ENCODE data around the gene CERK. TPM values are rescaled to one million over a fixed set of nuclear protein-coding genes. Genes with fewer than 3 reads are reported as not detected.
"Not testable (repeated sequence)": the region's sequence is repeated elsewhere in the genome, so short reads cannot be mapped to it uniquely, and the experiment has no call there.

The CERK gene
- total RNA-seq, 5 donors from 2014 or later (not counting 1 experiment from before 2014, with no cell fraction given), result 77.4 to 155 (median 125) TPM

- Histone ChIP-seq H3K9me3 (no peaks in the 10 kb centered on the region), H3K4me1 (ENCODE audit: control insufficient read depth in 1 of 2, extremely low read depth in 1 of 2, insufficient read depth in 2 of 2, low read length in 2 of 2) (peaks cover 36 to 80% of the 10 kb centered on the region in 2 experiments), H3K27ac (ENCODE audit: low read length) (peak overlapping the region; percentile 84), H3K36me3 (ENCODE audit: control insufficient read depth in 2 of 2, extremely low read depth in 1 of 2, insufficient read depth in 1 of 2, low read length in 1 of 2) (peaks cover 4 to 13% of the 10 kb centered on the region in 2 donors), H3K4me3 (ENCODE audit: control insufficient read depth in 1 of 2, extremely low read depth in 1 of 2, low read length in 1 of 2) (peak overlapping the region; percentile 62 to 84), H3K27me3 (replicated peaks in 1 of 2; ENCODE audit: control insufficient read depth in 2 of 2, extremely low read depth in 1 of 2, insufficient read depth in 2 of 2, low read length in 1 of 2) (no peaks in the 10 kb centered on the region)
- peak; percentile 53 to 81 (median 65) for DNase-seq
- Mint-ChIP-seq H3K27me3 (no peaks in the 10 kb centered on the region), H3K36me3 (peaks cover 28% of the 10 kb centered on the region), H3K27ac (peak overlapping the region; percentile 100), H3K9me3 (no peaks in the 10 kb centered on the region), H3K4me1 (peaks cover 61 to 73% (median 73%) of the 10 kb centered on the region in 3 donors), H3K4me3 (peak overlapping the region; percentile 95 to 100 (median 100))
- ATAC-seq (replicated peaks in 1 of 4), result peak; percentile 21 to 38 (median 32)
- CTCF ChIA-PET, result interaction anchor here in 1 of 2 donors (0.9 to 1.1 kb wide), 2 partner anchors 28 to 56 kb away, joined by 3 to 4 read pairs; no protein-coding TSS in a partner anchor
- under 1% methylated on average over 8 of the region's 12 CpGs for WGBS (ENCODE audit: insufficient coverage)
- POLR2A ChIA-PET, result no interaction called here
Observed at GRCh38 chr22:46734830-46735453, 3.1 kb downstream of the CERK start.

- H3K9me3 Mint-ChIP-seq; DNase-seq; H3K9me3 ChIP-seq; H3K4me3 ChIP-seq (ENCODE audit: control insufficient read depth in 1 of 2, extremely low read depth in 1 of 2, low read length in 1 of 2); ATAC-seq (replicated peaks in 1 of 4); H3K27me3 ChIP-seq (replicated peaks in 1 of 2; ENCODE audit: control insufficient read depth in 2 of 2, extremely low read depth in 1 of 2, insufficient read depth in 2 of 2, low read length in 1 of 2); POLR2A ChIA-PET; H3K27me3 Mint-ChIP-seq; CTCF ChIA-PET: not testable (repeated sequence)
- H3K27ac Mint-ChIP-seq, result peak overlapping the region; percentile 100
- peaks cover 4 to 17% of the 10 kb centered on the region in 2 donors for H3K36me3 ChIP-seq (ENCODE audit: control insufficient read depth in 2 of 2, extremely low read depth in 1 of 2, insufficient read depth in 1 of 2, low read length in 1 of 2)
- peaks cover 58 to 76% (median 72%) of the 10 kb centered on the region in 3 donors for H3K4me1 Mint-ChIP-seq
- WGBS (ENCODE audit: insufficient coverage), result 60% methylated on average over 4 of the region's 12 CpGs
- H3K4me1 ChIP-seq (ENCODE audit: control insufficient read depth in 1 of 2, extremely low read depth in 1 of 2, insufficient read depth in 2 of 2, low read length in 2 of 2), result peaks cover 35 to 78% of the 10 kb centered on the region in 2 experiments
- H3K27ac ChIP-seq (ENCODE audit: low read length), result peak overlapping the region; percentile 84
- H3K4me3 Mint-ChIP-seq, result peak overlapping the region; percentile 95 to 100 (median 100)
- peaks cover 31% of the 10 kb centered on the region for H3K36me3 Mint-ChIP-seq
Observed at GRCh38 chr22:46734213-46734722, 3.8 kb downstream of the CERK start.

GRCh38 chr22:46732513-46732912 is 5.5 kb downstream of the CERK start:
- peak overlapping the region in 1 of 3 donors; percentile 17 for H3K4me3 Mint-ChIP-seq
- H3K36me3 Mint-ChIP-seq, result peaks cover 31% of the 10 kb centered on the region
- Histone ChIP-seq H3K27me3 (replicated peaks in 1 of 2; ENCODE audit: control insufficient read depth in 2 of 2, extremely low read depth in 1 of 2, insufficient read depth in 2 of 2, low read length in 1 of 2) (no peaks in the 10 kb centered on the region), H3K4me3 (ENCODE audit: control insufficient read depth in 1 of 2, extremely low read depth in 1 of 2, low read length in 1 of 2) (no peak overlapping the region), H3K4me1 (ENCODE audit: control insufficient read depth in 1 of 2, extremely low read depth in 1 of 2, insufficient read depth in 2 of 2, low read length in 2 of 2) (peaks cover 31 to 86% of the 10 kb centered on the region in 2 experiments), H3K36me3 (ENCODE audit: control insufficient read depth in 2 of 2, extremely low read depth in 1 of 2, insufficient read depth in 1 of 2, low read length in 1 of 2) (peaks cover 9 to 32% of the 10 kb centered on the region in 2 donors), H3K27ac (ENCODE audit: low read length) (peak overlapping the region; percentile 36), H3K9me3 (no peaks in the 10 kb centered on the region)
- POLR2A ChIA-PET, result no interaction called here
- H3K27me3 Mint-ChIP-seq, result no peaks in the 10 kb centered on the region
- peaks cover 61 to 81% (median 76%) of the 10 kb centered on the region in 3 donors for H3K4me1 Mint-ChIP-seq
- DNase-seq (no peak), ATAC-seq (replicated peaks in 1 of 4) (no peak)
- H3K27ac Mint-ChIP-seq, result peak overlapping the region; percentile 28 to 59
- 76% methylated on average over 3 of the region's 7 CpGs for WGBS (ENCODE audit: insufficient coverage)
- no peaks in the 10 kb centered on the region for H3K9me3 Mint-ChIP-seq
- CTCF ChIA-PET, result no interaction called here

GRCh38 chr22:46732041-46732379 is 6.0 kb downstream of the CERK start:
- H3K9me3 Mint-ChIP-seq, result no peaks in the 10 kb centered on the region
- H3K36me3 Mint-ChIP-seq, result peaks cover 28% of the 10 kb centered on the region
- ATAC-seq (replicated peaks in 1 of 4), result no peak
- peak overlapping the region in 2 of 3 donors; percentile 47 to 67 for H3K4me3 Mint-ChIP-seq
- ChIA-PET CTCF (no interaction called here), POLR2A (no interaction called here)
- Histone ChIP-seq H3K27ac (ENCODE audit: low read length) (peak overlapping the region; percentile 48), H3K4me3 (ENCODE audit: control insufficient read depth in 1 of 2, extremely low read depth in 1 of 2, low read length in 1 of 2) (no peak overlapping the region), H3K4me1 (ENCODE audit: control insufficient read depth in 1 of 2, extremely low read depth in 1 of 2, insufficient read depth in 2 of 2, low read length in 2 of 2) (peaks cover 31 to 85% of the 10 kb centered on the region in 2 experiments), H3K36me3 (ENCODE audit: control insufficient read depth in 2 of 2, extremely low read depth in 1 of 2, insufficient read depth in 1 of 2, low read length in 1 of 2) (peaks cover 9 to 32% of the 10 kb centered on the region in 2 donors), H3K9me3 (no peaks in the 10 kb centered on the region), H3K27me3 (replicated peaks in 1 of 2; ENCODE audit: control insufficient read depth in 2 of 2, extremely low read depth in 1 of 2, insufficient read depth in 2 of 2, low read length in 1 of 2) (no peaks in the 10 kb centered on the region)
- 85% methylated on average over 14 of the region's 14 CpGs for WGBS (ENCODE audit: insufficient coverage)
- DNase-seq, result no peak
- no peaks in the 10 kb centered on the region for H3K27me3 Mint-ChIP-seq
- peaks cover 60 to 83% (median 77%) of the 10 kb centered on the region in 3 donors for H3K4me1 Mint-ChIP-seq
- H3K27ac Mint-ChIP-seq, result peak overlapping the region; percentile 84 to 85

GRCh38 chr22:46731246-46732040 is 6.6 kb downstream of the CERK start:
- no peaks in the 10 kb centered on the region for H3K9me3 Mint-ChIP-seq
- H3K4me3 Mint-ChIP-seq, result peak overlapping the region; percentile 43 to 67 (median 47)
- Histone ChIP-seq H3K27ac (ENCODE audit: low read length) (peak overlapping the region; percentile 48), H3K27me3 (replicated peaks in 1 of 2; ENCODE audit: control insufficient read depth in 2 of 2, extremely low read depth in 1 of 2, insufficient read depth in 2 of 2, low read length in 1 of 2) (no peaks in the 10 kb centered on the region), H3K36me3 (ENCODE audit: control insufficient read depth in 2 of 2, extremely low read depth in 1 of 2, insufficient read depth in 1 of 2, low read length in 1 of 2) (peaks cover 9 to 36% of the 10 kb centered on the region in 2 donors), H3K4me1 (ENCODE audit: control insufficient read depth in 1 of 2, extremely low read depth in 1 of 2, insufficient read depth in 2 of 2, low read length in 2 of 2) (peaks cover 27 to 79% of the 10 kb centered on the region in 2 experiments), H3K9me3 (no peaks in the 10 kb centered on the region), H3K4me3 (ENCODE audit: control insufficient read depth in 1 of 2, extremely low read depth in 1 of 2, low read length in 1 of 2) (no peak overlapping the region)
- CTCF ChIA-PET, result interaction anchor here in 1 of 2 donors (0.6 kb wide), 1 partner anchor 9 kb away, joined by 3 read pairs; no protein-coding TSS in a partner anchor
- no peak for ATAC-seq (replicated peaks in 1 of 4)
- 66% methylated on average over 15 of the region's 22 CpGs for WGBS (ENCODE audit: insufficient coverage)
- no peak for DNase-seq
- H3K27me3 Mint-ChIP-seq, result no peaks in the 10 kb centered on the region
- peak overlapping the region; percentile 84 to 85 for H3K27ac Mint-ChIP-seq
- H3K4me1 Mint-ChIP-seq, result peaks cover 54 to 82% (median 75%) of the 10 kb centered on the region in 3 donors
- peaks cover 31% of the 10 kb centered on the region for H3K36me3 Mint-ChIP-seq
- POLR2A ChIA-PET, result no interaction called here

GRCh38 chr22:46730568-46731245 is 7.3 kb downstream of the CERK start:
- DNase-seq (no peak), ATAC-seq (replicated peaks in 1 of 4) (no peak)
- peak overlapping the region; percentile 50 for H3K27ac ChIP-seq (ENCODE audit: low read length)
- peaks cover 14 to 39% of the 10 kb centered on the region in 2 donors for H3K36me3 ChIP-seq (ENCODE audit: control insufficient read depth in 2 of 2, extremely low read depth in 1 of 2, insufficient read depth in 1 of 2, low read length in 1 of 2)
- H3K36me3 Mint-ChIP-seq, result peaks cover 31% of the 10 kb centered on the region
- no peak overlapping the region for H3K4me3 ChIP-seq (ENCODE audit: control insufficient read depth in 1 of 2, extremely low read depth in 1 of 2, low read length in 1 of 2)
- no peaks in the 10 kb centered on the region for H3K27me3 Mint-ChIP-seq
- POLR2A ChIA-PET, result interaction anchor here in 1 of 2 donors (0.6 kb wide), 1 partner anchor 45 kb away, joined by 3 read pairs; no protein-coding TSS in a partner anchor
- 49% methylated on average over 6 of the region's 9 CpGs for WGBS (ENCODE audit: insufficient coverage)
- H3K9me3 Mint-ChIP-seq, result no peaks in the 10 kb centered on the region
- peak overlapping the region in 2 of 3 donors; percentile 9 to 27 for H3K4me3 Mint-ChIP-seq
- H3K27me3 ChIP-seq (replicated peaks in 1 of 2; ENCODE audit: control insufficient read depth in 2 of 2, extremely low read depth in 1 of 2, insufficient read depth in 2 of 2, low read length in 1 of 2), result no peaks in the 10 kb centered on the region
- H3K4me1 Mint-ChIP-seq, result peaks cover 48 to 81% (median 75%) of the 10 kb centered on the region in 3 donors
- H3K9me3 ChIP-seq, result no peaks in the 10 kb centered on the region
- CTCF ChIA-PET, result interaction anchor here in 1 of 2 donors (0.6 to 1.0 kb wide), 2 partner anchors 9 to 68 kb away, joined by 3 to 4 read pairs; no protein-coding TSS in a partner anchor
- H3K27ac Mint-ChIP-seq, result peak overlapping the region; percentile 68 to 85
- peaks cover 25 to 74% of the 10 kb centered on the region in 2 experiments for H3K4me1 ChIP-seq (ENCODE audit: control insufficient read depth in 1 of 2, extremely low read depth in 1 of 2, insufficient read depth in 2 of 2, low read length in 2 of 2)
